ENCODE results near the gene IL12A. TPM values are rescaled to one million over a fixed set of nuclear protein-coding genes. Genes with fewer than 3 reads are reported as not detected.

IL12A gene
- total RNA-seq, 1 donor from 2014 or later: 1.0 TPM

DNA sequence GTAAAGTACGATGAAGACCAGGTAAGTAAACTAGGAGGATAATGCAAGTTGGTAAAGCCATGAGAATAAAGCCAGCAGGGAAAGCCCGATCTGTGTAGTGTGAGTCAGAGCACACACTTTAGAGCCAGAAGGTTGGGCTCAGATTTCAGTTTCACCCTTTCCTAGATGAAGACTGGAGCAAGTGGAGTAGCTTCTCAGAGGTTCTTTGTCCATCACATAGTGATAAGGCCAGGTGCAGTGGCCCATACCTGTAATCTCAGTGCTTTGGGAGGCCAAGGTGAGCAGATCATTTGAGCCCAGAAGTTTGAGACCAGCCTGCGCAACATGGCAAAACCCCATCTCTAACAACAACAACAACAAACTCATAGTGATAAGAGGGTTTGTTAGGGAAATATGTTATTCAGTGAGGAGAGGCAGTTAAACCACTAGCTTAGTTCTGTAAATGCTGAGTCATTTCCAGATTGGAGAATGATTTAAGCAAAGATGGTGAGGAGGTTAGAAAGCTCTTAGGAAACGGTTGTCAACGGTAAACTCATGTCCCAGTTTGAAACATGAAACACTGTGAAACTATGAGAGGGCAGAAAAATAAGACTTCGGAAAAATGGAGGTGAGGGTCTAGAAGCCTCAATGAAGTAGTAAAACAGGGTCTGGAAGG, 39.0 kb downstream of the IL12A start:
- DNase-seq (ENCODE audit: low read depth): peak; percentile 62

GRCh38 chr3:160035757-160036156, 47.1 kb downstream of the IL12A start:
- no peak for DNase-seq (ENCODE audit: low read depth)

DNA sequence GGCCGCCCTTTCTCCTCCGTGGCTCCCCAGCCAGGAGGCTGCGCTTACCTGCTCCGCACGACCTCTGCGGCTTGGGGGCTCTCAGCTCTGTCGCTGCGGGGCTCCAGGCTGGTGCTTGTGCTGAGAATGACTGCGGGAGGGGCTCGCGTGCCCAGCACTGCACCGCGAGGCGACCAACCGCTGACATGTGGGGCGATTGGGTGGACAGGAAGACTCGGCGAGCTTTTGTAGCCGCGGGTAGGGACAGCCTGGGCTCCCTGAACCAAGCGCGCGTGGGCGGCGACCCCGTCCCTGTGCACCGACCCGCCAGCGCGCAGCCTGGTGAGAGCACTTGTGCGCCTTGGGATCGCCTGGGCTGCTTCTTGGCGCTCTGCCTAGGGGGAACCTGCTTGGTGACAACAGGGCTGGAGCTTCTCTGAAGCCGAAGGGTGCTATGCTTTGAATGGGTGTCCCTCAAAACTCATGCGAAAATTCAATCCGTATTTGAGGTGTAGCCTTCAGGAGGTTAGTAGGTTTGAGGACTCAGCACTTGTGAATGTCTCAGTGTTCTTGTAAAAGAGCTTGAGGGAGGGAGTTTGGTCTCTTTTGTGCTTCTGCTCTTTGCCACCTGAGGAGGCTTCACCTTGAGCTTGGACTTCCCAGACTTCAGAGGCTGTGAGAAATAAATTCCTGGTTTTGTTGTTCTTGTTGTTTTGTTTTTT, 50.4 kb downstream of the IL12A start:
- peak; percentile 4 for DNase-seq (ENCODE audit: low read depth)

GRCh38 chr3:160040181-160040580, 51.5 kb downstream of the IL12A start:
- DNase-seq (ENCODE audit: low read depth): no peak

DNA sequence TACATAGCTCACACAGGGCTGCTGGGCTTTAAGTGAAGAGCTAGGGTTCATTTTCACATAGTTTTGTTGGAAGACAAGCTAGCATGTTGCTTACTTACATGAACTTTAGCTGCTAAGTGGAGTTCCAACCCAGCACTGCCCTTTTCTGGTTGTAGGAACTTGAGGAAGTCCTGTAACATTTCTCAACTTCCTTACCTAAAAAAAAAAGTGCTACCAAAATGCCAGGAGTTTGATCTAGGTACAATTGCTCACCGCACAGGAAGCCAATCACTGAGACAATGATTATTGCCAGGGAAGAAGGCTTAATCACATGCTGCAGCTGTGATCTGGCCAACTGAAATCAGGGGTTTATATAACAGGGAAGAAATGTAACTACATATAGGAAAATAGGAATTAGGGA, 52.8 kb downstream of the IL12A start:
- DNase-seq (ENCODE audit: low read depth): no peak

- DNase-seq (ENCODE audit: low read depth): no peak
These were observed 55.5 kb downstream of the IL12A start for GRCh38 chr3:160044121-160044520.

Other genes starting within 250 kb of the IL12A start
- gene SCHIP1, start 149.0 kb upstream of the IL12A start, total RNA-seq: 4.0 and 13.5 TPM in 2 replicates
- gene C3orf80, start 236.6 kb downstream of the IL12A start, total RNA-seq: not detected in 2 replicates